ENCODE measurements around the gene CHPF2. TPM values are rescaled to one million over a fixed set of nuclear protein-coding genes. Genes with fewer than 3 reads are reported as not detected.

The CHPF2 gene
- polyA plus RNA-seq, 1 donor (not counting 4 experiments of a cell fraction or from before 2014, with no cell fraction given), result 16.2 TPM

- Histone ChIP-seq H3K36me3 (ENCODE audit: control insufficient read depth in 2 of 2, extremely low read depth in 1 of 2, insufficient read depth in 2 of 2, low read length in 2 of 2) (peaks cover 14 to 29% of the 10 kb centered on the region in 2 experiments), H3K9me1 (ENCODE audit: control insufficient read depth, extremely low read depth, insufficient read depth, low read length) (no peaks in the 10 kb centered on the region), H3K4me2 (ENCODE audit: control insufficient read depth, extremely low read depth, insufficient read depth, low read depth, low read length) (no peak overlapping the region), H3K4me1 (ENCODE audit: control insufficient read depth, extremely low read depth, insufficient read depth, low read length) (no peaks in the 10 kb centered on the region), H3K9me3 (ENCODE audit: control insufficient read depth, low read depth, low read length) (no peaks in the 10 kb centered on the region), H4K20me1 (ENCODE audit: control insufficient read depth, extremely low read depth, insufficient read depth, low read length) (peaks cover 5% of the 10 kb centered on the region), H3K27me3 (ENCODE audit: control insufficient read depth, extremely low read depth, insufficient read depth, low read length) (peaks cover 4% of the 10 kb centered on the region), H2AFZ (ENCODE audit: control insufficient read depth, low read length) (no peak overlapping the region), H3K79me2 (ENCODE audit: control insufficient read depth, insufficient read depth, low read length) (peaks cover 21% of the 10 kb centered on the region), H3K27ac (ENCODE audit: control insufficient read depth, insufficient read depth, low read length) (no peak overlapping the region), H3K9ac (ENCODE audit: control insufficient read depth, extremely low read depth, insufficient read depth, low read length) (no peak overlapping the region), H3K4me3 (ENCODE audit: control insufficient read depth in 2 of 3, extremely low read depth in 1 of 3, insufficient read depth in 2 of 3, low read depth in 1 of 3, low read length in 3 of 3) (no peak overlapping the region)
- no peak for TF ChIP-seq CTCF (optimal IDR thresholded peaks at IDR 0.05 in 1 of 3, IDR thresholded peaks at IDR 0.05 in 1 of 3, conservative IDR thresholded peaks at IDR 0.05 in 1 of 3; ENCODE audit: extremely low read depth in 1 of 3, insufficient read depth in 2 of 3, low read length in 3 of 3)
- no peak for TF ChIP-seq EZH2 (IDR thresholded peaks at IDR 0.05; ENCODE audit: low read length)
- DNase-seq (ENCODE audit: low read depth, low spot score), result no peak
- dilution Hi-C loops (cut with MboI; ENCODE audit: extremely low pct_ligation_motif_present, low sequenced_read_pairs), result no loop called here
- FAIRE-seq, result no peak
Measured at GRCh38 chr7:151239837-151240459, 7.7 kb downstream of the CHPF2 start.

DNA sequence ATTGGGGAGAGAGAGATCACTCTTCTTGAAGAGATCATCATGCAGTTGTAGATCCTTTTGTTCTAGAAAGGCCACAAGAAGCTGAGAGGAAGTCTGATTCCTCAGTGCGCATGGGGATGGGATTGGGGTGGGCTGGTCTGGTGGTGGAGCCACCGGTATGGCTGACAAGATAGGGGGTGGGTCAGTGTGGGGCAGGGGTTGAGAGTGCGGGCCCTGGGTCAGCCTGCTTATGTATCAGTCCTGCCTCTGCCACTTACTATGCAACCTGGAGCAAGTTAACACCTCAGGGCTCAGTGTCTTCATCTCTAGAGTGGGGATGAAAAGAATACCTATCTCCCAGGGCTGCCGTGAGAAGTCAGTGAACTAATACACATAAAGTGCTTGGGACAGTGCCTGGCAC is 8.3 kb downstream of the CHPF2 start:
- no peak overlapping the region for H3K4me2 ChIP-seq (ENCODE audit: control insufficient read depth, extremely low read depth, insufficient read depth, low read depth, low read length)

More for the DNA sequence above, 8.3 kb downstream of the CHPF2 start:
- no peak for TF ChIP-seq EZH2 (IDR thresholded peaks at IDR 0.05; ENCODE audit: low read length)
- no peak for TF ChIP-seq CTCF (optimal IDR thresholded peaks at IDR 0.05 in 1 of 3, IDR thresholded peaks at IDR 0.05 in 1 of 3, conservative IDR thresholded peaks at IDR 0.05 in 1 of 3; ENCODE audit: extremely low read depth in 1 of 3, insufficient read depth in 2 of 3, low read length in 3 of 3)
- Histone ChIP-seq H3K27ac (ENCODE audit: control insufficient read depth, insufficient read depth, low read length) (no peak overlapping the region), H3K4me3 (ENCODE audit: control insufficient read depth in 2 of 3, extremely low read depth in 1 of 3, insufficient read depth in 2 of 3, low read depth in 1 of 3, low read length in 3 of 3) (no peak overlapping the region), H3K9ac (ENCODE audit: control insufficient read depth, extremely low read depth, insufficient read depth, low read length) (no peak overlapping the region), H3K9me1 (ENCODE audit: control insufficient read depth, extremely low read depth, insufficient read depth, low read length) (no peaks in the 10 kb centered on the region), H3K4me1 (ENCODE audit: control insufficient read depth, extremely low read depth, insufficient read depth, low read length) (no peaks in the 10 kb centered on the region), H3K79me2 (ENCODE audit: control insufficient read depth, insufficient read depth, low read length) (peaks cover 15% of the 10 kb centered on the region), H3K9me3 (ENCODE audit: control insufficient read depth, low read depth, low read length) (no peaks in the 10 kb centered on the region), H3K36me3 (ENCODE audit: control insufficient read depth in 2 of 2, extremely low read depth in 1 of 2, insufficient read depth in 2 of 2, low read length in 2 of 2) (peaks cover 12 to 25% of the 10 kb centered on the region in 2 experiments), H4K20me1 (ENCODE audit: control insufficient read depth, extremely low read depth, insufficient read depth, low read length) (peaks cover 4% of the 10 kb centered on the region), H2AFZ (ENCODE audit: control insufficient read depth, low read length) (no peak overlapping the region), H3K27me3 (ENCODE audit: control insufficient read depth, extremely low read depth, insufficient read depth, low read length) (peaks cover 10% of the 10 kb centered on the region)
- DNase-seq (ENCODE audit: low read depth, low spot score) (no peak), FAIRE-seq (no peak)
- dilution Hi-C loops (cut with MboI; ENCODE audit: extremely low pct_ligation_motif_present, low sequenced_read_pairs), result no loop called here
